ENCODE data around the gene UGP2. TPM values are rescaled to one million over a fixed set of nuclear protein-coding genes. Genes with fewer than 3 reads are reported as not detected.
"Not testable (repeated sequence)": the region's sequence is repeated elsewhere in the genome, so short reads cannot be mapped to it uniquely, and the experiment has no call there.

Gene UGP2
- polyA plus RNA-seq, 3 donors: 54.4 to 234 (median 171) TPM

GRCh38 chr2:63834401-63834800 is 7.3 kb upstream of the UGP2 start:
- H3K27ac ChIP-seq (ENCODE audit: low read depth, low read length): no peak overlapping the region
- WGBS, 3 donors: 97 to 99% (median 98%) methylated on average over 2 of the region's 2 CpGs

GRCh38 chr2:63837036-63837594 is 4.6 kb upstream of the UGP2 start:
- WGBS, 3 donors: 67 to 76% (median 67%) methylated on average over 2 of the region's 2 CpGs
- no peak overlapping the region for H3K27ac ChIP-seq (ENCODE audit: low read depth, low read length)

- no peak overlapping the region for H3K27ac ChIP-seq (ENCODE audit: low read depth, low read length)
- 8 to 14% (median 14%) methylated on average over 24 of the region's 24 CpGs for WGBS, 3 donors
Measured at GRCh38 chr2:63840081-63840784, 1.5 kb upstream of the UGP2 start.

GRCh38 chr2:63840785-63841253 is 877 bp upstream of the UGP2 start:
- 0 to 1% (median 0%) methylated on average over 29 to 34 of the region's 34 CpGs for WGBS, 3 donors
- H3K27ac ChIP-seq (ENCODE audit: low read depth, low read length): peak overlapping the region; percentile 89

GRCh38 chr2:63842149-63843061 is 709 bp downstream of the UGP2 start:
- H3K27ac ChIP-seq (ENCODE audit: low read depth, low read length): peak overlapping the region; percentile 56
- 0 to 2% (median 2%) methylated on average over 24 of the region's 24 CpGs for WGBS, 3 donors

- H3K27ac ChIP-seq (ENCODE audit: low read depth, low read length): peak overlapping the region; percentile 56
- 34 to 67% (median 58%) methylated on average over 8 of the region's 8 CpGs for WGBS, 3 donors
Measured at GRCh38 chr2:63843093-63843492, 1.4 kb downstream of the UGP2 start.

- 73 to 80% (median 79%) methylated on average over 2 of the region's 2 CpGs for WGBS, 3 donors
- H3K27ac ChIP-seq (ENCODE audit: low read depth, low read length): no peak overlapping the region
Measured at GRCh38 chr2:63843791-63844190, 2.1 kb downstream of the UGP2 start.

- WGBS, 3 donors: 77 to 86% (median 77%) methylated on average over 3 of the region's 3 CpGs
- no peak overlapping the region for H3K27ac ChIP-seq (ENCODE audit: low read depth, low read length)
Measured at GRCh38 chr2:63844616-63845015, 2.9 kb downstream of the UGP2 start.

- 89 to 93% (median 91%) methylated on average over 3 of the region's 3 CpGs for WGBS, 3 donors
- no peak overlapping the region for H3K27ac ChIP-seq (ENCODE audit: low read depth, low read length)
Measured at GRCh38 chr2:63845866-63846265, 4.2 kb downstream of the UGP2 start.

- no peak overlapping the region for H3K27ac ChIP-seq (ENCODE audit: low read depth, low read length)
- 43 to 47% (median 45%) methylated on average over 1 of the region's 1 CpG for WGBS, 3 donors
Measured at GRCh38 chr2:63846487-63846886, 4.8 kb downstream of the UGP2 start.

- 68 to 98% (median 88%) methylated on average over 4 of the region's 4 CpGs for WGBS, 3 donors
- not testable (repeated sequence) for H3K27ac ChIP-seq (ENCODE audit: low read depth, low read length)
Measured at GRCh38 chr2:63847571-63847970, 5.9 kb downstream of the UGP2 start.

GRCh38 chr2:63849381-63850203 is 7.9 kb downstream of the UGP2 start:
- 54 to 59% (median 57%) methylated on average over 7 of the region's 7 CpGs for WGBS, 3 donors
- H3K27ac ChIP-seq (ENCODE audit: low read depth, low read length): no peak overlapping the region

GRCh38 chr2:63850204-63850571 is 8.5 kb downstream of the UGP2 start:
- 66 to 76% (median 71%) methylated on average over 1 of the region's 1 CpG for WGBS, 3 donors
- no peak overlapping the region for H3K27ac ChIP-seq (ENCODE audit: low read depth, low read length)

- no peak overlapping the region for H3K27ac ChIP-seq (ENCODE audit: low read depth, low read length)
Measured at GRCh38 chr2:63850649-63851048, 9.0 kb downstream of the UGP2 start.

- WGBS, 3 donors: 45 to 85% (median 80%) methylated on average over 1 of the region's 1 CpG
- H3K27ac ChIP-seq (ENCODE audit: low read depth, low read length): no peak overlapping the region
Measured at GRCh38 chr2:63851691-63852311, 10.1 kb downstream of the UGP2 start.

- 70 to 77% (median 71%) methylated on average over 4 of the region's 4 CpGs for WGBS, 3 donors
- H3K27ac ChIP-seq (ENCODE audit: low read depth, low read length): no peak overlapping the region
Measured at GRCh38 chr2:63853527-63854310, 12.0 kb downstream of the UGP2 start.

Measured in adipose tissue (tissue), 3 donors.